Measurements from ENCODE around the gene MOXD1. TPM values are rescaled to one million over a fixed set of nuclear protein-coding genes. Genes with fewer than 3 reads are reported as not detected.

Gene MOXD1
- total RNA-seq, 4 donors from 2014 or later, result 5.5 to 16.3 (median 8.3) TPM; not detected in 1

- Histone ChIP-seq H3K4me1 (no peaks in the 10 kb centered on the region), H3K4me3 (no peak overlapping the region), H3K9me3 (no peaks in the 10 kb centered on the region), H3K36me3 (no peaks in the 10 kb centered on the region), H3K27me3 (no peaks in the 10 kb centered on the region), H3K27ac (no peak overlapping the region)
- intact Hi-C loops (cut with DNase I; ENCODE audit: low total_unique reads), result no loop called here
- no peak for DNase-seq
- 91 to 94% methylated on average over 4 to 6 of the region's 6 CpGs for WGBS, 2 donors (ENCODE audit: low coverage in 1 of 2)
- TF ChIP-seq EP300 (IDR thresholded peaks at IDR 0.05; ENCODE audit: low read depth), result no peak
- TF ChIP-seq POLR2A (IDR thresholded peaks at IDR 0.05), result no peak
- no peak for TF ChIP-seq POLR2AphosphoS5 (IDR thresholded peaks at IDR 0.05)
- TF ChIP-seq CTCF (IDR thresholded peaks at IDR 0.05), result no peak
- in situ Hi-C loops (cut with MboI; ENCODE audit: low pct_ligation_motif_present in 1 of 4, low pct_unique_long_range_greater_than_20kb in 1 of 4, low sequenced_read_pairs in 3 of 4), result no loop called here
Observed at GRCh38 chr6:132264021-132264500, 137.2 kb downstream of the MOXD1 start.

- in situ Hi-C loops (cut with MboI; ENCODE audit: low pct_ligation_motif_present in 1 of 4, low pct_unique_long_range_greater_than_20kb in 1 of 4, low sequenced_read_pairs in 3 of 4) (no loop called here), intact Hi-C loops (cut with DNase I; ENCODE audit: low total_unique reads) (no loop called here)
- TF ChIP-seq POLR2A (IDR thresholded peaks at IDR 0.05) (no peak), POLR2AphosphoS5 (IDR thresholded peaks at IDR 0.05) (no peak)
Observed at GRCh38 chr6:132261354-132261753, 139.9 kb downstream of the MOXD1 start.

GRCh38 chr6:132259070-132259469 lies 142.2 kb downstream of the MOXD1 start:
- Histone ChIP-seq H3K36me3 (no peaks in the 10 kb centered on the region), H3K27me3 (no peaks in the 10 kb centered on the region), H3K27ac (no peak overlapping the region), H3K4me3 (no peak overlapping the region), H3K4me1 (no peaks in the 10 kb centered on the region), H3K9me3 (no peaks in the 10 kb centered on the region)
- DNase-seq, result no peak
- no peak for TF ChIP-seq CTCF (IDR thresholded peaks at IDR 0.05)
- TF ChIP-seq EP300 (IDR thresholded peaks at IDR 0.05; ENCODE audit: low read depth), result no peak
- TF ChIP-seq POLR2AphosphoS5 (IDR thresholded peaks at IDR 0.05), result no peak
- 80% methylated on average over 2 of the region's 2 CpGs; no CpG with 5 or more reads in 1 of the 2 donors for WGBS, 2 donors (ENCODE audit: low coverage in 1 of 2)
- in situ Hi-C loops (cut with MboI; ENCODE audit: low pct_ligation_motif_present in 1 of 4, low pct_unique_long_range_greater_than_20kb in 1 of 4, low sequenced_read_pairs in 3 of 4) (no loop called here), intact Hi-C loops (cut with DNase I; ENCODE audit: low total_unique reads) (no loop called here)

More at GRCh38 chr6:132261354-132261753, 139.9 kb downstream of the MOXD1 start:
- Histone ChIP-seq H3K36me3 (no peaks in the 10 kb centered on the region), H3K4me3 (no peak overlapping the region), H3K4me1 (no peaks in the 10 kb centered on the region), H3K27ac (no peak overlapping the region), H3K9me3 (no peaks in the 10 kb centered on the region), H3K27me3 (no peaks in the 10 kb centered on the region)
- no peak for DNase-seq

GRCh38 chr6:132257561-132257960 lies 143.7 kb downstream of the MOXD1 start:
- 76 to 89% methylated on average over 1 of the region's 1 CpG for whole genome bisulfite sequencing, 2 donors (ENCODE audit: low coverage in 1 of 2)
- Histone ChIP-seq H3K9me3 (no peaks in the 10 kb centered on the region), H3K36me3 (no peaks in the 10 kb centered on the region), H3K4me1 (no peaks in the 10 kb centered on the region), H3K27ac (no peak overlapping the region), H3K4me3 (no peak overlapping the region), H3K27me3 (no peaks in the 10 kb centered on the region)
- intact Hi-C loops (cut with DNase I; ENCODE audit: low total_unique reads) (no loop called here), in situ Hi-C loops (cut with MboI; ENCODE audit: low pct_ligation_motif_present in 1 of 4, low pct_unique_long_range_greater_than_20kb in 1 of 4, low sequenced_read_pairs in 3 of 4) (no loop called here)
- DNase-seq, result no peak
- no peak for TF ChIP-seq CTCF (IDR thresholded peaks at IDR 0.05)
- TF ChIP-seq POLR2AphosphoS5 (IDR thresholded peaks at IDR 0.05), result no peak
- TF ChIP-seq EP300 (IDR thresholded peaks at IDR 0.05; ENCODE audit: low read depth), result no peak
- TF ChIP-seq POLR2A (IDR thresholded peaks at IDR 0.05), result no peak

- intact Hi-C loops (cut with DNase I; ENCODE audit: low total_unique reads), result no loop called here
- WGBS, 2 donors (ENCODE audit: low coverage in 1 of 2), result 91 to 94% methylated on average over 1 of the region's 1 CpG
Observed at GRCh38 chr6:132256457-132256856, 144.8 kb downstream of the MOXD1 start.

More at GRCh38 chr6:132256457-132256856, 144.8 kb downstream of the MOXD1 start:
- Histone ChIP-seq H3K4me3 (no peak overlapping the region), H3K36me3 (no peaks in the 10 kb centered on the region), H3K27ac (no peak overlapping the region), H3K27me3 (no peaks in the 10 kb centered on the region), H3K9me3 (no peaks in the 10 kb centered on the region), H3K4me1 (no peaks in the 10 kb centered on the region)
- DNase-seq, result no peak
- in situ Hi-C loops (cut with MboI; ENCODE audit: low pct_ligation_motif_present in 1 of 4, low pct_unique_long_range_greater_than_20kb in 1 of 4, low sequenced_read_pairs in 3 of 4), result no loop called here
- TF ChIP-seq CTCF (IDR thresholded peaks at IDR 0.05) (no peak), POLR2AphosphoS5 (IDR thresholded peaks at IDR 0.05) (no peak)
